GM19240 (cell line): Measurements from ENCODE around the gene SYNE1.
"Not testable (repeated sequence)": the region's sequence is repeated elsewhere in the genome, so short reads cannot be mapped to it uniquely, and the experiment has no call there.

ENCODE experiments used
- DNase-seq: peaks from one replicate; pipeline ENCODE4 v3.0.0; 2011; ENCODE audit warnings: low spot score; ENCODE audit not compliant: insufficient read length

Gene SYNE1

DNA sequence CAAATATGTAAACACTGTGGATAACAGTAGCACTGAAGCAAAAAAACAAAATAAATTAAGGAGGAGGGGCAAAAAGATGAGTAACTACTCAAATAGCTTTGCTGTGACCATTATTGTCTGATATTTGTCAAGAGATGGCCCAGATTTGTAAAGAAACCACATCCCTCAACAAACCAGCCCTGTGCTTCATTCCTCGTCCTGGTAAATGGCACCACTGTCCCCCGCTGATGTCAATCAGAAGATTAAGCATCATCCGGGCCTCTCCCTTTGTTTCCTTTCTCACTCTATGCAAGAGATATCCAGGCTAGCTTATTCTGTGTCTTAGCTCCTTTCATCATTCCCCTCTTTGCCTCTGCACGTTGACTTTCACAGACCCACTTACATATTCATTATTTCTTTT, 259.0 kb downstream of the SYNE1 start:
- no peak for DNase-seq

DNA sequence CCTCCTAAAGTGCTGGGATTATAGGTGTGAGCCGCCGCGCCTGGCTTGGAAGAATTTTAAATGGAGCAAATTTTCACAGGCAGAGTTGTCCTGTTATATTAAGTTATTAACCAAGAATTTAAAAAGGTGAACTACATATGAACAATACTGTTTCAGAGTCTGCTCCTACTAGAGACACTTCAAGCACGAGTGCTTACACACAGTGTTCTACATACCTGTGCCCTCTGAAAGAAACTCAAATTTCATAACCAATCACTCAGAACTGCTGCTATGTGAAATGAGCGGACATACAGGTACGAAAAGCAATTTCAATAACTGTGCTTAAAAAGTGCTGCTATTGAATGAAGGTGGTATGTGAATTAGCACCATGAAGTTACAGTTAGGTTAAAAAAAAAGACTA, 262.0 kb downstream of the SYNE1 start:
- no peak for DNase-seq

DNA sequence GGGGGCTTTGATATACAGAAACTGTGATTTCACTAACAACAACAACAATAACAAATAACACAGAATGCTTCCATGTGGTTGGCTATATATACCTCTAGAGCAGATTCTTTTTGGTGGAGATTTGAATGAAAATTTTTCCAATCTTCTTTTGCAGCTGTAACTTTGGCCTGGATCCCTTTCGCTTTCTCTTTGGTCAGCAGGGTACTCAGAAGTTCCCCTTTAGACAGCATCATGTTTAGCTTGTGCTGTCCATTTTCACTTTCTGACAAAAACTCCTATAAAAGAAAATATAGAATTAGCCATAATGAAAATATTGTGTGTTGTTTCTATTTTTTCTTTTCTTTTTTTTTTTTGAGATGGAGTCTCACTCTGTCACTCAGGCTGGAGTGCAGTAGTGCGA, 264.2 kb downstream of the SYNE1 start:
- no peak for DNase-seq

DNA sequence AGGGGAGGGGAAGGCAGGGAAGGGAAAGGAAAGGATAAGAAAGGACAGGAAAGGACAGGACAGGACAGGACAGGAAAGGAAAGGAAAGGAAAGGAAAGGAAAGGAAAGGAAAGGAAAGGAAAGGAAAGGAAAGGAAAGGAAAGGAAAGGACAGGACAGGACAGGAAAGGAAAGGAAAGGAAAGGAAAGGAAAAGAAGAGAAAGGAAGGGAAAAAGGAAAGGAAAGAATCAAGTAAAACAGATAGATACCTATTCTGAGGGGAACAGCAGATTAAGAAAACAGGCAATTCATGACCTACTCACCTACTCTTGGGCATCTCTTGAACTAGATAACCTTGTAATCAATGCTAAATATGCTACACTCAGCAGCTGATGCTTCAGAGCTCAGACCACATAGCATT, 265.4 kb downstream of the SYNE1 start:
- DNase-seq = no peak

DNA sequence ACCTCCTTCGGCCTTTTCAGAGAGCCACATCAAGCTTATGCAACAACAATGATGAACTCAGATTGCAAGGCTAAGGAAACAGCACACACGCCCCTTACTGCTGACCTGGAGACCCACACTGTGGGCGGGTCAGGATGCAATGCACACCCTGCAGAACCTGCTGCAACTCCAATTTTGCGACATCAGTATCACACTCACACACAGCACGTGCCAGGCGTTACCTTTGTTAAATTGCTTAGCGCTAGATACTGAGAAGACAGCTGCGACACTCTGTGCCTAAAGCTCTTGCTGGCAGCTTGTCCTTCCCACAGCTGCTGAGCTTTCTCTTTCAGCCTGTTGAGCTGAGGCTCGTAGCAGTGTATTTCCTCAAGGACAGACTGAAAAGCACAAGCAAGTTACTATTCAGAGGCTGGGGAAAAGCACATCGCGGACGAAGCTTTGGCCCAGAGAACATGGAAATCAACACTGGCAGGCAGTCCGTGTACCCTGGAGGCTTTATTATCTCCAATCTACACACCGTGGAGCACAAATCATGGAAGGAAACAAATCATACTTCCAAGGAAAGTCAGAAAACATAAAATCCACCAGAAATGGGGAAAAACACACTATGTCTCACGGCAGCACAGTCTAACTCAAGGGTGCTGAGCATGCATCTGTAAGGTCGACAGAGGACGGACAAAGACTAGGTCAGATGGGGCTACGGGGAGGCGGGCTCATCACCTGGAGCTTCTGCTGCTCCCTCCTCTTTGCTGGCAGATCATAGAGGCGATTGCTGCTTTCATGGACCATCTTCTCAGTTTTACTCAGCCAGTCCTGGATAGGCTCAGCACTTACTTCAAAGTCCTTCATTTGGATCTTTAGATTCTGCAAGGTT, 268.2 kb downstream of the SYNE1 start:
- no peak for DNase-seq

DNA sequence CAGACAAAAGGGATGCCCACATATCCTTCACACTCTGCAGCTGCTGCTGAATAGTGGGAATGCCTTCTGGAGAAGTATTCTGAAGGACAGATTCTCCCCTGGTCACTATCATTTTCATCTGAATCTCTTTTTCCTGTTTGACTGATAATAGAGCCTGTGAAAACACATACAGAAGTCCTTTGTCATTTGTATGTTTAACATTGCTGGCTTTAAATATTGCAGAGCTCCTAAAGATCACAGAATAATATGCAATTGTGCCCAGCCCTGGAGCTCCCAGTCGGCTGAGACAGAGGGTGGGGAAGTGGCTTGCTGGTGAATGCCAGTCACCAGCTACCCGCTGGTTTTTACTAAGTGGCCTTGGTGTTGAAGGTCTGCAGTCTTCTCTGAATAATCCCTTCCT, 272.3 kb downstream of the SYNE1 start:
- no peak for DNase-seq

DNA sequence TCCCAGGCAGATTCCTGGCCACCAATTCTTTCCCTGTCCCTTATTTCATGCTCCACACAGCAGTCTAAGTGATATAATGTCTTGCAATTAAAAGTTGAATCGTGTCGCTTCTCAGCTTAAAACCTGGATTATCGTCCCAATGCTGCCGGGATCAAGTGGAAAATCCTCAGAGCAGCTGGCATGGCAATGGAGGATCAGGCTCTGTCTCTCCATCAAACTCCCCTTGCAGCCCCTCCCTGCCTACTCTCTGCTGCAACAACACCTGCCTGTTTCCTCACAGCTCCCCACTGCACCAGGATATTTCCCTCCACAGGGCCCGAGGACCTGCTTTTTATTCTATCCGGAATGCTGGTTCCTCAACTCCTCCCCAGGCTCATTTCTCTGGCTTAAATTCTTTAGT, 277.1 kb downstream of the SYNE1 start:
- DNase-seq = no peak

DNA sequence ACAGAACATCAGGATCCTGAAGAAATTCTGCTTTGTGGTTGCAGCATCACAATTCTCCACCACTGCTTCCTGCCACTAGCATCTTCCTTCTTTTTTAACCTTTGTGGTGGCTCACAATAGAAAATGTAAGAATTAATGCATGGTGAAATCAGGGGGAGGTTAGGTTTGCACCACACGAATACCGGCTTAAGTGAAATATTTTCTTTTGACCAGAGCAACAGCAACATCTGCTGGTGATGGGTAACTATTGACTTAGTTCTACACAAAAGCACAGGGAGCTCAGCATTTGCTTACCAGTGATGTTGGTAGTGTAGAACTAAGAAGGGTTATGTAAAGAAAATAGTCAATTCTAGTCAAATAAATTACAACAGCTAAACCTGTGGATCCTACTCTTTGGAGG, 280.5 kb downstream of the SYNE1 start:
- DNase-seq = peak; percentile 20

DNA sequence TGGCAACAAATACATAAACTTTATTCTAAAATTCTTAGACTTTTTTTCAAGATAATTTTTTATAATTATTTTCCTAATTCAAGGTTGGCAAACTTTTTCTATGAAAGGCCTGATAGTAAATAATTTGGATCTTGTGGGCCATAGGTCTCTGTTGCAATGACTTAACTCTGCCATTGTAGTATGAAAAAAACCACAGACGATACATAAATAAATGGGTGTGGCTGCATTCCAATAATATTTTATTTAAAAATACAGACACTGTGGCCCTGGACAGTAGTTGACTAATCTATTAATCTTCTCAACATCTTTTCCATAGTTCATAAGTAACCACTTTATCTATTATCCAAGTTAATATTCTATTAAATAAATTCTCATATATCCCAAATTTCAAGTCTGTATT, 281.1 kb downstream of the SYNE1 start:
- no peak for DNase-seq

DNA sequence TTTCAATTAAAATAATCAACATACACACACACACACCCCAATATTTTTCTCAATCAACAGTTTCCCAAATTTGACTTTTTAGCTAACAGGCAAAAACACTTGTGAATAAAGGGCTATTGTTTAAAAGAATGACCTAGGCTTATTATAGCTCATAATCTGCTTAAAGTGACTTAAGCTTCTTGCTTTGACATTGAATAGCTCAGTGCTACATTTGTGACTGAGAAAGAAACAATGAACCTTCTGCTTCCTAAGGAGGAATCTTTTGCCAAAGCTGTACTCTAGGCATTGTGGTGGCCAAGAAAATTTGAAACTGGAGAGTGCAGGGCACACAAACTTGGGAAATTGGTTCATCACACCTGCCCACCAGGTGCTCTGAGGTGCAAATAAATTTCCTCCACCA, 282.0 kb downstream of the SYNE1 start:
- DNase-seq = no peak

DNA sequence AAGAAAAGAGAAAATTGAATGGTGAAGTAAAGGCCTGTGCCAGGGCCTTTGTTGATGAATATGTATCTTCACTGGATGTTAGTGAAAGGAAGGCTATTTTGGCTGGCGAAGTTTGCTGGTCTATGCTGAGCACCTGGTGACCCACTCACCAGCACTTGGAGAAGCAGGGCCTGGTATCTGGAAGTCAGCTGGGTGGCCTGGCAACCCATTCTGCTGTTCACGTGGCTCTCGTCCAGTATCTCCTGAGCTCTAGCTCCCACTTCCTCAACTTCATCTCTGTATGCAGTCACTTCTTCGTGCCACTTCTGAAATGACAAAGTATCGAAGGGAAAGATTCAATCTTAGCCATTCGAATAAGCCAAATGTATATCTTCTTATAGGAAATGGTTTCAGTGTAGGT, 283.7 kb downstream of the SYNE1 start:
- no peak for DNase-seq

DNA sequence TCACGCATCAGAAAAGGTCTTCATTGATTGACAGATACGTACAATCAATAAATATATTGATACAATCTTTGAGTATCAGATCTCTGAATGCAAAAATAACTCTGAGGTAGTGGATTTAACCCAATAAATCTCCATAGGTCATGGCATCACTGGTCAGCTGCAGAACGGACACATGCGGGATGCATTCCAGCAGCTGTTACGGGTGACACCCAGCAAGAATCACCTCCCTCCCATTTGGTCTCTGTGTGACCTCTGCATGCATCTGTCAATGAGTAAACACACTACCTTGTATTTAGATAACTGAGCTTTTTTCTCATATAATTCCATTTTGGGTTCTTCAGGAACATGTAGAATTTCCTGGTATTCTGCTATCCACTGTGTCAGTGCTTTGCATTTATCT, 285.4 kb downstream of the SYNE1 start:
- DNase-seq = no peak

DNA sequence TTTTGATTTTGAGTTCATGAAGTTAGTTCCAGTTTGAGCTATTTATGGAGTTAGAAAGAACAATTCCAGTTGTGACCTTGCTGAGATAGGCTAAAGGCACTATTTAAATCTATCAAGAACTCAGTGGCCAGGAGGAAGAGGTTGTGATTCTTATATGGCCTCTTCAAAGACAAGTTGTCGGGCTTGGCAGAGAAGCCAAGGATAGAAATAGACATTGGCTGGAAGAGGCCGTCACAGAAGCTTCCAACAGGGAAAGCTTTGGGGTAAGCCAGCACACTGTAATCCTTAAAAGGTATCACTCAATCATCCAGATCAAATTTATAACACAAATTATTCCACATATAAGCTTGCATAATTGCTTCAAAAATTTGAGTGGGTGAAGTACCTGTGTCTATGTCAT, 286.1 kb downstream of the SYNE1 start:
- no peak for DNase-seq

DNA sequence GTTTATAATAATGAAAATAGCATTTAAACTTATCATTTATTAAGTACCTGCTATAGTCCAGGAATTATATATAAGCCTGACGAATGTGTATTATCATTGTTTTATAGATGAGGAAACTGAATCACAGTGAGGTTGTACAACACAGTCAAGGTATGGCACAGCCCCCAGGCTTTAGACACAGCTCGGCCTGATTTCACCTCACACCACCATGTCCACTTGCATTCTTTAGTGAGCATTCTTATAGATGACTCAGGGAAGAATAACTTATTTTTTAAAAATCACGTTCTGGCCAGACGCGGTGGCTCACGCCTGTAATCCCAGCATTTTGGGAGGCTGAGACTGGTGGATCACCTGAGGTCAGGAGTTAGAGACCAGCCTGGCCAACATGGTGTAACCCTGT, 289.0 kb downstream of the SYNE1 start:
- no peak for DNase-seq

DNA sequence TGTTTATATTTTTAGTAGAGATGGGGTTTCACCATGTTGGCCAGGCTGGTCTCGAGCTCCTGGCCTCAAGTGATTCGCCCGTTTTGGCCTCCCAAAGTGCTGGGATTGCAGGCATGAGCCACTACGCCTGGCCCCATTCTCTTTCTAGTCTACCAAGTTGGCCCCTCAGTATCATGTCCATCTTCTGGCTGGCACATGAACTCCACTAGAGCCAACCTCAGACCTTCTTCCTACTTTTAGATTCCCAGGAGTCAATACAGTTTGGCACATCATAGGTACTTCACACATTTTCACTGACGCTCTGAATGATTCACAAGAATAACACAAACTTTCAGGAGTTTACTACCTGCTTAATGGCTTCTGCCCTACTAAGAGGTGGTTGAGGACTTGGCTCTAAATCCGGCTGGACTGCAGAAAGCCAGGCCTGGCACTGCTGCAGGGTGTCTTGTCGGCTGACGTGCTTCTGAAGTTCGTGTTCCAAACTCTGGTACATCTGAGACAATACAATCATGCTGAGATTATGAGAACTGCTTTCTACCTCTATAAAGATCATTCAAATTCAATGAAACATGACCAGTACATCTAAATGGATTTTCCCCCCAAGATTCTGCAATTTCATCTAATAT, 293.3 kb downstream of the SYNE1 start:
- no peak for DNase-seq

DNA sequence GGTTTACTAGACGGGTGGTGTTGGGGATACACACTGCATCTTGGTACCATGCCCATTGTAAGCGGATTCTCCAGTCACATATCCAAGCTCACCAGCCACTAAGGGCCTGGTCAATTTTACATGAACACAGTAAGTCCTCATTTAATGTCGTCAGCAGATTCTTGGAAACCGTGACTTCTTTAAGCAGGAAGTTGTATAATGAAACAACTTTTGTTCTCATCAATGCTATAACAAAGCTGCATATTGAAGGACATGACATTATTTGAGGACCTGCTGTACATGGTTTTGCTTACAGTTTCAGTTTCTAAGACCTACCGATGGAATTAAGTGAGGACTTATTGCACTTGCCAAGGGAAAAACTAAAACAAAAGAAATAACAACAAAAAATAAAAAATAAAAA, 295.6 kb downstream of the SYNE1 start:
- DNase-seq = no peak

DNA sequence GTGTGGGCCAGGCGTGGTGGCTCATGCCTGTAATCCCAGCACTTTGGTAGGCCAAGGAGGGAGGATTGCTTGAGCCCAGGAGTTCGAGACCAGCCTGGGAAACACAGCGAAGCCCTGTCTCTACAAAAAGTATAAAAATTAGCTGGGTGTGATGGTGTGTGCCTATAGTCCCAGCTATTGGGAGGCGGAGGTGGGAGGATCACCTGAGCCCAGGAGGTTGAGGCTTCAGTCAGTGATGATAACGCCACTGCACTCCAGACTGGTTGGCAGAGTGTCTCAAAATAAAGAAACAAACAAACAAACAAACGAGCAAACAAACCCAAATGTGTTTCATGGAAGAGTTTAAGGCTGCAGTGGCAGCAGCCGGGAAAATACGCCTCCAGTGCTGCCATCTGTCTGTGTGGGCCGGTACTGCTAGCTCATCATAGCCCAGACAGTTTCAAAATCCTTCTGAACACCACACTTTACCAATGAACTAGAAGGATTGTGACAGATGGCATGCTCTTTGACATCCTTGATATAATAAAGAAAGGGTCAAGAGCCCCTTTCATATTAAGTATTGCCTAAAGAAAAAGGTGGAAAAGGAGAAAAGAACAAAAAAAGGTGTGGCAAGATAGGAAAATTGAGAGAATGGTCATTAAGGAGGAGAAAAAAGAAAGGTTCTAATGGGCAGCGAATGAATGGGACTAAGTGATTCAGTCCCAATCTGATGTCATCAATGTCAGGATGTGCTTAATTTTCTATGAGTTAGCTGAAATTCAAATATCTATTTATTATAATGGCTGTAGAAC, 298.6 kb downstream of the SYNE1 start:
- DNase-seq = no peak

DNA sequence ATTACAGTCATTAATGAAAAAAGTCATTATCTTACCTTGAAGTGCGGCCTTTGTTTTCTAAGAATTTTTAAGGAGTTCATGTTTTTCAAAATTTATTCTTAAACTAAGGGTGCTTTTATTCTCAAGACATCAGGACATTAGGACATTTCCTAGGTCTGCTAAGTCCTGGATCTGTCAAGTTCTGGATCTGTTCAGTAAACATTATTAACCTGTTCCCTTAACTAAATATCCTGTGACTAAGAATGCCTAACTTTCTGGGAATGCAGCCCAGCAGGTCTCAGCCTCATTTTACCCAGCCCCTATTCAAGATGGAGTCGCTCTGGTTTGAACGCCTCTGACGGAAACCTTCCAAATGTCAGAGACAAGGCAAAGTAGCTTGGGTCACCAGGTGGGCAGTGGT, 302.6 kb downstream of the SYNE1 start:
- DNase-seq = no peak

DNA sequence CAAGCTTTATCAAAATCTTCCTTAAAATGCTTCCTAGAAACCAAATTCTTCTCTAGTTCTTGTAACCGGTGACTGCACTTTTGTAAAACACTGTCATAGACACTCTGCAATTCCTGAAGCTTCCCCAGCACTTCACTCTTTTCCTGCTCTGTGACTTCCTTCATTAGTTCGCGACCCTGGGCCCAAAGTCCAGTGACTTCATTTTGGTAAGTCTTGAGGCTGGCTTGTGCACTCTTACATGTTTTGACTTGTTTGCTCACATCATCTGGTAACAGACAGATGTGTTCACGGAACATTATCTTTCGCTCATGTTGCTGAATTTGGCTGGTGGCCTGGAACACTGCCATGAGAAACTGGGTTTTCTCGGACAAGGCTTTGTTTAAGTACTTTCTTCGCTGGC, 306.2 kb downstream of the SYNE1 start:
- no peak for DNase-seq

DNA sequence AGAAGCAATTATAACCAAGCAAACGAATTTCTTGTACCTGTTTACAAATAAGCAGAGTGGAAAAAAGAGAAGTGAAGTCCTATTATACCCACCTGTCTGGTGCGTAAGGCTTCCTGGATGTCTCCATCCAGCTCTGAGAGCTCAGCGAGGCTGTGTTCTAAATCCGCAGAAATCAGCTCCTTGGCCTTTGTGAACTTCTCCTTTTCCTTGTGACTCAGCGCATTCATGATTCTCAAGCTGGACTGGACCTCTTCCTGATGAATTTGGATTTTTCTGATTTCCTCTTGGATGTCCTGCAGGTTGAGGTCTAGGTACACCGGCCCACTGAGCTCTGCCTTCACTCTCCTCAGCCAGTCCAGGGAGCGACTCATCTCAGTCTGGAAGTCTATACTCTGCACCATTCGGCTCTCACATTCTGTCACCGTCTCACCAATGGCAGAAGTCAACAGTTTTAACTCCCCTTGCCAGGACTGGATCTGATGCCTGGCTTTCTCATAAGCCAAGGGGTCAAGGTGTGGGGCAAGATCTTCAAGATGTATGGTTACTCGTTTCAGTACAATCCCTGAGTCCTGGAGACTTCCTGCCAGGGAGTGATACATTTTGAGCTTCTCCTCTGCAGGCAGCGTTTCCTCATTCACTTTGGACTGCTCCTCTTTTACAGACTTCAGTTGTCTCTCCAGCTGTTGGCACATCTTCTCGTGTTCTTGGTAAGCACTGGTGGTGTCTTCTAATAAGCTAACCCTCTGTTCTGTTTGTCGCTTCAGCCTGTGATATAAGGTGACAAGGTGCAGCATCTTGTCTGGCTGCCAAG, 307.3 kb downstream of the SYNE1 start:
- no peak for DNase-seq

DNA sequence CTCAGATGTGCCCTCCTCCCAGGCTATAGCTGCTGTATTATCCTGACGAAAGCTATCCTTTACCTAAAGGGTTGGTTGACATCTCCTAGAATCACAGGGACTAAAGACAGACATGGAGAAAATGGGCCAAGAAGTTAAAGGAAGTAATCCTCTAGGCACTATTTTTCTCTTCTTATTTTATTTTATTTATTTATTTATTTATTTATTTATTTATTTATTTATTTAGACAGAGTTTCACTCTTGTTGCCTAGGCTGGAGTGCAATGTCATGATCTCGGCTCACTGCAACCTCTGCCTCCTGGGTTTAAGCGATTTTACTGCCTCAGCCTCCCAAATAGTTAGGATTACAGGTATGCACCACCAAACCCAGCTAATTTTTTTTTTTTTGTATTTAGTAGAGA, 309.0 kb downstream of the SYNE1 start:
- not testable (repeated sequence) for DNase-seq

DNA sequence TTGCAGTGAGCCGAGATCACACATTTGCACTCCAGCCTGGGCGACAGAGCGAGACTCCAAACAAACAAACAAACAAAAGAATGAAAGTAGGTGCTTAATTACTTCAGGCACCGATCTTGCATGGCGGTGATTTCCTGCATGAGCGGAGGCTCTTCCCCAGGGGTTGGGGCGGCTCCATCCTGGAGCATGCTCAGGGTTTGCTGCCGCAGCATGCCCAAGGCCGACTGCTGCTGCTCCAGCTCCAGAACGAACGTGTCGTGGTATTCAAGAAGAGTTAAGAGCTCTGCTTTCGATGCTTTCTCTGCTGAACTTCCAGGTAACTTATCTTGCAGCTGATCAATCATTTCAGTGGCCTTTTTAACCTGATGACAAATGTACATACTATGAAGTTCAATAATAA, 313.8 kb downstream of the SYNE1 start:
- DNase-seq = no peak
